Measurements from ENCODE around the gene ATP10A.

Gene ATP10A

DNA sequence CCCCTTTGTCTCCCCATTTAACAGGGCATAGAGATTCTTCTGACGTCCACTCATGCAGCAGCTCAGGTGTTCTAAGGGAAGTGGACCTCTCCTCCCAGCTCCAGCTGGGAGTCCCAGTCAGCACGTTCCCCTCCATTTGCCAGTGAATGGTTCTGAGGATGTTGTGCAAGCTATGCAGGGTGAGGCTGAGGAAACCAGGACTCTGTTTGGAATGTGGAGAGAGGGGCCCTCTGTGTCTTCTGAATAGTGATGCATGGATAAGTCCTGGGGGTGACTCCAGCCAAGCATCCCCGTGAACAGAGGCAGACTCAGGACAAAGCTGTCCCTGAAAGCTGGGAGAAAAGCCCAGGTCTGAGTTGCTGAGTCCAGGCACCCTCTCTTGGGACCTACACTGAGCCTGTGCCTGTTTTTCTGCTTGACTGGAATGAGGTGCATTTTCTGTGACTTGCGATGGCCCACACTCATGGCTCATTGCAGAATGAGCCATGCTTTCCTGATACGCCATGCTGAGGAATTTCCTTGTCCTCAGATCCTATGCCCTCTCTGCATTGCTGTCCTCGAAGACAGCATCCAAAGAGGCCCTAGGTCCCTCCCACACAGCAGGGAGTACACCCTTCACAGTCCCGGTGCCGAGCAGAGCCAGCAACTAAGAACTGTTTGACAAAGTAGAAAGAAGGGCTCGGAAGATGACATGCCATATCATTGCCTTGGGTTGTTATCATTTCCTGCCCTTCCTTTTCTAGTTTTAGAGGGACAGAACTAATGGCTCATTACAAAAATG lies 185.2 kb downstream of the ATP10A start:
- no peak for DNase-seq

DNA sequence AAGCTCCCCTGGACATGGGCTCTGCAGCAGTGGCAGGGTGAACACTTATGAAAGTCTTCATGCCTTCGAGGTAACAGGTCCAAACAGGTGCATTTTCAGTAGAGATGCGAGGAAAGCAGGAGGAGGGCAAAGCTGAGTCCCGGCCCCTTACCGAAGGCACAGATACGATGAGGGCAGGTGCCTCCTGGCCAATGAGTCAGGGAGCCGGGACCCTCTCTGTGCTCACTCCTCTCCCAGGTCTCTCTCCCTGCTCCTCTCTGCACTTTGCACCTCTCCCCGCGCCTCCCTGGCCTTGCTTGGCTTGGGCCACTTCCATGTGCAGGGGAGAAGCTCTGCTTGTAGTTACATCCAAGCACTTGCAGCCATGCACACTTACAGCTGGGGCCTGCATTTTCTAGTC lies 187.1 kb downstream of the ATP10A start:
- no peak for DNase-seq

DNA sequence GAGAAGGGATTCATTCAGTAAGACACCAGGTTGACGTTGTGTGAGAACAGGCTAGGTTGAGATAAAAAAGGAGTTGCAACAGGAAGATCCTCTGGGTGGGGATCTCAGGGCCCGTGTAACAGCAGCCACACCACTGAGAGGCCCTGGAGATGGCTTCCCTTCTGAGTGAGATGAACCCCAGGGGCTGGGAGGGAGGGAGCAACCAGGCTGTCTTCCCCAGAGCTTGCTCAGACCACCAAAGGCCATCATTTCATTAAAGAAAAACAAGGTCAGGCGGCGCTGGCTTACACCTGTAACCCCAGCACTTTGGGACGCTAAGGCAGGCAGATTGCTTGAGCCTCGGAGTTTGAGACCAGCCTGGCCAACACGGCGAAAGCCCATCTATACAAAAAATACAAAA lies 187.7 kb downstream of the ATP10A start:
- DNase-seq: no peak

DNA sequence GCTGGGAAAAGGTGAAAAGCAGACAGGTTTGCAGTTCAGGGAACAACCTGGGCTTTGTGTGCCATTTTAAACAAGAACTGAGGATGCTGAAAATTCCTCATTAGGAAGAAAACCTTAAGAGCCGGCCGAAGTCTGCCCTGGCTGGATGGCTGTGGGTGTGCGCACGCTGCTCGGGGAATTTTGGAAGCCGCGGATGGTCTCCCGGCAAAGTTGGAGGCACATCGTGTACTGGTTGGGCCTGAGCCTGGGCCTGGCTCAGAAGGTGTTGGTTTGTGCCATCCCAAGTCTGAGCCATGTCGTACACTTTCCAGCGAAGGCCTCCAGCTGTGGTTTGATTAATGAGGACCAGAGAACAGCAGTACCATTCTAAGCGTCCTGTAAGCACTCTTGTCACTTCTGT lies 188.2 kb downstream of the ATP10A start:
- no peak for DNase-seq

DNA sequence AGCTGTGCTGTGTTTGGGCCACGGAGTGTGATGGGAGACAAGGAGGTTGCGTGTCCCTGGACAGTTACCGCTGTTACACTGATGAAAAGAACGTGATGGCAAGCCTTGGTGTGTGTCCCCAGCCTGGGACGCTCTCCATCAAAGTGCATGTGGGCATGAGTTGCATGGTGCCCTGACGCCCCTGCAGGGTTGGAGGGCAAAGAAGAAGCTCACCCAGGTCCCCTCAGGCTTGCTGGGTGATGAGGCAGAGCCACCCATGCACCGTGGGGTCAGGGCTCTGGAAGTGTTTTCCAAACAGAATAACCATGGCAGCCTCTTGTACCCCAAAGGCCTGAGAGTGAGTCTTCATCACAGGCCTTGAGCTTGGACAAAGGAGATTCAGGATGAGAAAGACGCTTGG lies 189.2 kb downstream of the ATP10A start:
- DNase-seq: no peak

DNA sequence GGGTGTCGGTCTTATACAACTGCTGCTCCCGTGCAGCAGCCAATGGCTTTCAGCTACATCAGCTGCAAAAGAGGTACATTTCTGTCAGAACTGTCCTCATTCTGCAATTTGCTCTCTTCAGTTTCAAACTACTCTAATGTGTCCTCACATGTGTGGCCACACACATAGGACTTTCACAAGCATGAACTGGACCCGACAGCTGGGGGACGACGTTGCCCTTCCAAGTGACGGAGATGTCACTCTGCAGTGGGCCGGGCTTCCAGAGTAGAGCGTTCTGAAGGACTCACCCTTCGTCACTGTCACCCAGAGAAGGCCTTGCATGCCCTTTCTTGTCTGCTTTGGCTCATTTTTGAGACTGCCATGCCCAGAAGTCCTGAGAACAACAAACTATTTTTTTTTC lies 189.8 kb downstream of the ATP10A start:
- no peak for DNase-seq

DNA sequence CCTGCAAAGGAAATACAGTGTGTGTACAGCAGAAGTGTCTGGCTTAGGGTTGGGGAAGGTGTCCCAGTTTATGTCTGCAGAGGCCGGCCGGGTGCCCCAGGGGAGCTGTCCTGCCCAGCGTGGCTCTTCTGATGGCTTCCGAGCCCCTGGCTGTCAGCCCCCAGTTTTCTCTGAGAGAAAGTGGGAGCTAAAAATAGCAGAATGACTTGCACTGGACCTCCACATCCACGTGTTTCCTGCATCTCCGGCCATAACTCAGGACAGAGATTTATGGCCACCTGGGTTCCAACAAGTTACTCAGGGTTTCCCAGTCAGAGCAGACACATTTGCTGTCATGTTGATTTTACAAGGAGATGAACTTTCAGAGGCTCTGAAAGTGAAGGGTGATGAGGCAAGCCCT lies 192.0 kb downstream of the ATP10A start:
- no peak for DNase-seq

DNA sequence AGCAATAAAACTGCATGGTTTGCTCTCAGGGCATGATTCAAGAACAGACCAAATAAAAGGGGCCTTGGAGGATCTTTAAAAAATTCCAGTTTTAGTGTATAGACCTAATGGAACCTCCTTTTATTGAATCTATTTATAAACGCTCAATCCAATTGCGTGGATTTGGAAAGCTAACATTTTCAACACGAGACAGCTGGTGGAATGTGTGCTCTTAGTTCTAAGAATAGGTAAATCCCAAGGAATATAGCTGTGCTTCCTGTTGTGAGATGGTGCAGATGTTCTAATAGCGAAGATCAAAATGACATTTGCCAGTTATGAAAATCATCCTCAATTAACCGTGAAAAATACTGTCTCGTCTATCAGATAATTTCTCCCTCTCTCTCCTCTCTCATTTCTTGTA lies 192.5 kb downstream of the ATP10A start:
- no peak for DNase-seq

DNA sequence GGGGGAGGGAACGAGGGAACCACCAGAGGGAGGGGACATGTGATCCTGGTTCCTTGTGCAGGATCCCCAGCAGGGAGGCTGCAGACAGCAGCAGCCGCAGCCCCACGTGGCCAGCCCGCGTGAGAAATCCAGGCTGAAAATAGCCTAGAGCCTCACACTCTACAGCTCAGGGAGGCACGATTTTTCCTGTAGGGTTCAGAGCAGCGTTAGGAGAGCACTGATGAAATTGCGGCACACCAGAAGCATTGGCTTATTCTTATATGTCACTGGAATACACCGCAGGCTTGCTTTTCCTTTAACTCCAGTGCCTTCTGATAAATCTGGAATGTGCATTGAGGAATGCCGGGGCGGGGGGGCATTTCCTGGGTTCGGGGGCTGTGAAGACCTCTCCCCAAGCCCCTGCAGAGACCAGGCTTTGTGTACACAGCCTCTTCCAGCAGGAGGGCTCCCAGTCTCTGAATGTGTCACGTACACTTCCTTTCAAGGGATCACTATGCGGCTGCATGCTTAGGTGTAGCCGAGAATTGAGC lies 193.0 kb downstream of the ATP10A start:
- DNase-seq: no peak

DNA sequence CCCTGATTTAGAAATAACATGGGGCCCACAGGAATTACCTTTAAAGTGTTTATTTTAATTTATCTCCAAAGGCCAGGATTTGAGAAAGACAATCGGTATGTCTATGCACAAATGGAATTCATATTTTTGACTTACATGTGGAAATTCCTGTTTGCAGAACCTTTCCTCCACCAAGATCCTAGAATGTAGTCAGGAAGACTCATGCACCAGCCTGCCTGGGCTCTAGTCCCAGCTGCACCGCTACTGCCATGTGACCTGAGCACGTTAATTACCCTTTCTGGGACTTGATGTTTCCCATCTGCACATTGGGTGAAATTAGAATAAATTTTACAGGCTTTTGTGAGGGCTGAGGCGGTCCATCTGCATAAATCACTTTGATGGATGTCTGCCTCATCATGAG lies 194.2 kb downstream of the ATP10A start:
- DNase-seq: no peak

DNA sequence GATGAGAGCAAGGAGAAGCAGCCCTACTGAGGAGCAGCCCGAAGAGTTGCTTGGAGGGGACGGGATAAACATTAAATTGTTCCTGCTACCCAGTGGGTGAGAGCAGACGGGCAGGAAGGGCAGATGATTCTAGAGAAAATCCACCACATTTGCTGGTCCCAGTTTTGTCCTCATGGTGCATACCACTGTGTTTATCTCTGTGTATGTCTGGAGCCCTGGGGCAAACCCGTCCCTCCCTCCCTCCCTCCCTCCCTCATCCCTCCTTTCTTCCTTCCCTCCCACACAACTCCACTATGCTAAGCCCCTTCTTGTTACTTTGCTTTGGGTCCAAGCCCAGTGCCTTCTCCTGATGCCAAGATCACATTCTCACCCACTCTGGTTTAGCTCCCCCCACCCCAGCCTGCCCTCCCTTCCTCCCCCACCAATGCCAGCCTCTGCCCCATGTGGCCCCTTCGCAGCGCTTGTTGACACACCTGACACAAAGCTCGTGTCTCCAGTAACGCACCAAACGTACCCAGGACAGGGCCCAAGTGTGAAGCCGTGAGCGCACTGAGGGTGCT lies 194.8 kb downstream of the ATP10A start:
- no peak for DNase-seq

DNA sequence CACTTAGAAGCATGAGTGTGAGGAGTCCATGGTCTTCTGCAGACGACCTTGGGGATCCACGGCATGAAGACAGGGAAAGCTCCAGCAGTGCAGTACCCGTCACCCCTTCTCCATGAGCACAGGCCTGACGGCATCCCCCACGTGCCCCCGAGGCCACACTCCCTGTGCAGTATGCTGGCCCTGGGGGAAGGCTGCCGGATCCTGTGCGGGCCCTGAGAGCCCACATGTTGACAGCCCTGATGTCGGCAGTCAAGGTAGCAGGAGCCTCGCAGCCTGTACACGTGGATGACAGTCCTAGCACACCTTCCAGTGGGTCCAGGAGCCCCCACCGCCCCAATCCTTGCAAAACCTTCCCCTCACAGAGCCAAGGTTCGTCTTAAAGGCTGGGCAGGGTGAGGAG lies 195.3 kb downstream of the ATP10A start:
- no peak for DNase-seq

DNA sequence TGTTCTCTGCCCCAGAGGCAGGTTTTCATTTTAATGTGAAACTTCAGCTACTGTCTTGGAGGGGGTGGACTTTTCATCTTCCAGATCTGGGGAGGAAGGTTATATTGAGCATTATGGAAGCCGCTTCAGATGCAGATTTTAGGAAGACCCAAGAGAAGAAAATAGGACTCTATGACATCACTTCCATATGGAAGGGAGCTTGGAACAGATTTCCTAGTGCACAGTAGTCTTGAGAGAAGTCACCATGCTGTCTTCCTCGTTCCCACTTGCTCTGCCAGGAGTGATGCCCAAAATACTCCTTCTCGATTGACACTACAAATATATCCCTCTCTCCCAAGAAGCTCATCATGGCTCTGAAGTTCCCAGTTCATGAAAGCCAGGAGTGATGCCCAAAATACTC lies 197.2 kb downstream of the ATP10A start:
- no peak for DNase-seq

DNA sequence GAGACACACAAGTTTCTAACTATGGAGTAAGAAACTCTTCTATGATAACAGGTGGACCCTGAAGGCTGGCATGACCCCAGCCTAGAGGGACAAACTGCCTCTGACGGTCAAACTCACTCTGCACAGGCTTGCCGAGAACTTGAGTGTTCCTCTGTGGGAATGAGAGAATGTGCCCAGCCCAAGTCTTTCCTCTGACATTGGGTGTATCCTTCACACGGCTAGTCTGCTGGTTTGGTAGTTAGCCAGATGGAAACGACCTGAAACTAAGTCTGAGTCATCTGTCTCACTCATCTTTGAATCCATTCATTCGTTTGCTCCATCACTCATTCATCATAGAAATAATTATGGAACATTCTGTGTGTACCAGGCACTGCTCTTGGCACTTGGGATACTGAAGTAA lies 198.4 kb downstream of the ATP10A start:
- no peak for DNase-seq

DNA sequence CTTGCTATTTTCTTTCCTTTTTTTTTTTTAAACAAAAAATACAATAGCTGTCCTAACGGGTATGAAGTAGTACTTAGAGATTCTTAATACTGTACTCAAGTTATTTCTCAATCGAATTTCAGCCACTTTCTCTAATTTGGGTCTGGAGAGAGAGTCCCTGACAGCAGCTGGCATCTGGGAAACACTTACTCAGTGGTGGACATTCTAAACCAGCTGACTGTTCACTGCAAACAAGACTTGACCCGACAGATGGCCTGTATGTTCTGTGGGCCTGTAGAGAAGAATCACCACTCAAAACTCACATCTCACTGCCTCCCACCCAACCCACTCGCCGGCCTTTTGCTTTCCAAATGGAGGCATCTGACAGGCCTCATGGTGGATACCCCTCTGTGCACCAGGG lies 199.6 kb downstream of the ATP10A start:
- DNase-seq: no peak

DNA sequence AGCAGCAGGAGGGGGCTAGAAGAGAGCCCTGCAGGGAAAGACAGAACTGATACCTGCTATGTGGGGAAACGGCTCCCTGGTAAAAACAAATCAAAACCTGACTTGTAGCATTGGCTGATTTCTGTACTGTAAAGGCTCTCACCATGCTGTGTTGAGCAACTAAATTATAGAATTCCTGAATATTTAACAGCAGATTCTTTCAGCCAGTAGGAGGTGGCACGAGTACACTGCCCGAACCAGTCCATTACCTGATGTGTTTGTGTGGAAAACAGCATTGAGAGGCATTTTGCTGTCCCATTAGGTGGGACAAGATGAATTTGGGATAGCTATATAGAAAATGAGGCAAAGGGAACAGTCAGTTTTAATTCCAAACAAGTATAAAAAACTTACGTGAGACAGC lies 201.2 kb downstream of the ATP10A start:
- DNase-seq: no peak

DNA sequence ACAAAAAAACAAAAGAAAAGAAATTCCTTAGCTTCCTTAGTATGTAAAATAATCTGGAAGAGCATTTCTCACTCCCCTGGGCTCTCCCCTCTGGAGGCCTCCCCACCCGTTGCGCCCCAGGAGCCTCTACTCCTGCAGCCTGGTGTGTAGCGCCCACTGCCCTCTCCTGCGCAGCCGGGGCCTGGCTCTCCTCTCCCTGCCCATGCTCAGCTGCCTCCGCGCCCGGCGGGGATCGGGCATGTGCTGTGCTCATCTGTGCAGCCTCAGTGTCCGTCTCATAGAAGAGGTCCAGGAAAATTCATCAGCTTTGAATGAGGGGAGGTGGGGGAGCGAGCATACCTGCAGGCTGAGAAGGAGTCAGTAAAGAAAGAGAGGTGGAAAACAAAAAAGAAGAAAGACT lies 203.9 kb downstream of the ATP10A start:
- no peak for DNase-seq

DNA sequence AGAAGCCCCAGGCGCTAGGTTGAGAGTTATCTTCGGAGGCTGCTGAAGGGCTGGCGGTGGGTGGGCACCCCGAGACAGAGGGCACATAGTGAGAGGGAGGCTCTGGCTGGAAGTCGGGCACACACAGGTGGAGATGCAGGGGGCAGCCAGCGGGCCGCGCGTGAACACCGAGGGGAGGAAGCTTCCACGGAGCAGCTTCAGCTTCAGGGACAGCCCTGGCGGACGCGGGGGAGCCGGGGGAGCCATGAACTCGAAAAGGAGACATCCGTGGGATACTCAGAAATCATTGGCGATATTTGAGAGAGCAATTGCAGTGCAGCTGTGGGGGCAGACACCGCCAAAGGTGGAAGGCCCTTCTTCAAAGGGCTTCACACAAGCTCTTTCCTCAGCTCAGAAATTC lies 204.6 kb downstream of the ATP10A start:
- no peak for DNase-seq

DNA sequence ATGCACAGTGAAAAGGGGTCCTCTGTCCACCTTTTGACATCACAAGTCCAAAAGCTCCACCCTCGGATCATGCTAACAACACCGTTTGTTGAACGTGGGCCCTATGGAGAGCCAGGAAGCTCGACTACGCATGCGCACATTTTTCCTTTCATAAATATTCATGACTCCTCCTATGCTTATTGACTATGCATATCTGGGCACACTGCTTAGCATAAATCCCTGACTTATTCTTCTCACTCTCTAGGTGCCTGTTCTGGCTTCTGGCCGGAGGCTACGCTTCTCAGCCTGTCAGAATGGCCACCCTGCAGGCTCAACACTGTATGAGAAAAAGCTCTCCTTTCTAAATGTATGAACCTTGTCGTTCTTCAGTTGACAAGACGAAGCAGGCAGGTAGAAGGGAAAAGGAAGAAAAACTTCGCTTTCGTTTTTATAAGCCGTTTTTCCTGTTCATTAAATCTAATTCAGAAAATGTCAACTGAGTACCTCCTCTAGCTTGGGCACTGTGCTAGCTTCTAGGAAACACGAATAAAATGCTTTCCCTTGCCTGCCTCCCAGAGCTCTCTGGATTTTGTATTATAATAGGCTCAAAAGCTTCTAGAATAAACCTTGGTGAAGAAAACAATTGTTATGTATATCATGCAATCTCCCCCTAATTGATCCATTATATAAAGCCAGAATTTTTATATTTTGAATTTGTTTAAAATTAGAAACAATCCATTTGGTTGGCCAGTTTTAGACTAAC lies 207.7 kb downstream of the ATP10A start:
- no peak for DNase-seq

DNA sequence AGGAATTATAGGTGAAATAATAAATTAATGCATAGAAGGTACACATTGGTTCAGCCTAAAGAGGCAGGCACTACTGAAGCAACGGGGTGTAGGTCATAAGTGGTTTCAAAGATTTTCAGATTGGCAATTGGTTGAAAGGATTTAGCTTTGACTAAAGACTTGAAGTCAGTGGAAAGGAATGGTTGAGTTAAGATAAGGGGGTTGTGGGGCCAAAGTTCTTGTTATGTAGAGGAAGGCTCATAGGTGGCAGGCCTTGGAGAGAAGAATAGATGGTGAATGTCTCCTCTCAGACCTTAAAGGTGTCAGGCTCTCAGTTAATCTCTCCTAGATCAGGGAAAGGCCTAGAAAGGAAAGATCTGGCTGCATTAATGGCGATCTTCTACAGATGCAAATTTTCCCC lies 209.8 kb downstream of the ATP10A start:
- DNase-seq: no peak

DNA sequence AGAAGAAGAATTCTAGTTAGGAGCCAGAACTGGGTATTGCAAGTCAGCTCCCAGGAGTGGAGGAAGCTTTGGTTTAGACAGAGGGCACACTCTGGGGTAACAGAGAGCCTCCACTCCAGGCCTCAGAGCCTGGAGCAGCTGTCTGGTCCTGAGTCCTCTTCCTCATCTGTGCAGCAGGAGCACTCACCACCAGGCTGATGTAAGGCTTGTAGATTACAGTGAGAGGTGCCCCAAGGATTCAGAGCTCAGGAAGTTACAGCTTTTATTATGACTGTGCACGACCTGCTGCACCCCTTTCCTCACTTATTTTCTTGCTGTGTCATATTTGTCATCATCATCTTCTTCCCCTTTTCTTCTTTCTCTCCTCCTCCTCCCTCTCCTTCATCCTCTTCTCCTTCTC lies 210.4 kb downstream of the ATP10A start:
- DNase-seq: no peak

DNA sequence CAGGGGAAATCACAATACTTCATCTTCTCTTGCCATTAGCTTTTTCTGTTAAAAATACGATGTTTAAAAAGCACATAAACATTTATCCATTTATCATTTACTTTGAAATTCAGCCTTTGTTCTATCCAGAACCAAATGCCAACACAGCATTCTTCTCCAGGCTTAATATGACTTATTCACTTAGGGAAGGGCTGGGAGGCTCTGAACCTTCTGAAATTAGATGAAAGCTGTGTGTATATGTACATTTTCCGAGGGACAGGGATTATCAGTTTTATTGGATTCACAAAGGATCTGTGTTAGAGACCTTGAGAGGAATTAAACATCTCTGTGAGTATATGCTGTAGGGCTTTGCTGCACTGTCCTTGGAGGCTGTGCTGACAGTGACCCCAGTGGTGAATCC lies 213.7 kb downstream of the ATP10A start:
- no peak for DNase-seq

DNA sequence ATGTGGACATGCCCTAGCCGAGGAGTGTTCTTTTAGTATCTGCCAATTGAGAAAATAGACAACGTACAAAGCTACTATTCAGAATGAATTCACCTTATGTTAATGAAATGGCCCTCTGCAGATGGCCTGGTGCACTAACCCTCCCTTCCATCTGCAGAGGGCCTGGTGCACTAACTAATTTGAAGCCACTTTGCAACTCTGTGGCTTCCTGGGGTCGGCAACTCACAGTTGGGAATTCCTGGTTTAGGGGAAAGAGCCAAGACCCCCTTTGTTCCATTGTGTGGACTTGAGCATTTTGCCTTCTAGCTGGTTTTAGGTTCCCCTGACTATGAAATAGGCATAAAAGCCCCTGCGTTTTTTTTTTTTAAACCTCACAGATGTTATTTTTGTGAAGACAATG lies 220.0 kb downstream of the ATP10A start:
- DNase-seq: no peak

DNA sequence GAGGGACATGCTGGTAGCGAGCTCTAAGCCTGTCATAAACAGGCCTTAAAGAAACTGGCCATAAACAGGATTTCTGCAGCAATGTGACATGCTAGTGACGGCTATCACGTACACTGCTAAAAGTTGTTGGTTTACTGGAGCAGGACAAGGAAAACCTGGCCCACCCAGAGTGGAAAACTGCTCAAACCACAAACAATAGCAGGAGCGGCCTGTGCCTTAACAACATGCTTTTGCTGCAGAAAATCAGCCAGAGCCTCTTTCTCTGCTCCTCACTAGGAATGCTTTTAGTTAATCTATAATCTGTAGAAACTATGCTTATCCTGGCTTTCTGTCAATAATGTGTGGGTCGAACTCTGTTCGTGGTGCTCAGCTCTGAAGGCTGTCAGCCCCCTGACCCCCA lies 221.4 kb downstream of the ATP10A start:
- DNase-seq: no peak
